ENCODE data around the gene POC1B. TPM values are rescaled to one million over a fixed set of nuclear protein-coding genes. Genes with fewer than 3 reads are reported as not detected.

Gene POC1B
- total RNA-seq, 1 experiment from 2014 or later, result 60.3 TPM

DNA sequence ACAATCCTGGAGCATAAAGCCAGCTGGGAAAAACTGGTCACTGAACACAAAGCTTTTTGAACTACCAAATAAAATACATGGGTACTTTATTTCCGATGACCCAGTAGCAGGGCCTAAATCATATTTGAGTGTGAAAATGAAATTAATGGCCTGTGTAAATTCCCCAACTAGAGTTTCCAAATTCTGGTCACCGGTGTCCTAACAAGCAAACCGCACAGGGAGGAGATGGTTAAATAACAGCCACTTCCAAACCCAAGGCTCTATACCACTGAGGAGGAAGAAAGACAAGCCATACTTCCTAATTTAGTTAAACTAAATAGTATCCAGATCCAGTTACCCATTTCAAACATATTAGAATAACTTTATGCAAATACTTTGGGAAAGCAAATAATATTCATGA, 133.5 kb downstream of the POC1B start:
- Histone ChIP-seq H4K20me1 (ENCODE audit: insufficient read depth, low read depth, low read length) (no peaks in the 10 kb centered on the region), H3K79me2 (ENCODE audit: low read length) (no peaks in the 10 kb centered on the region), H2AFZ (ENCODE audit: low read length) (no peak overlapping the region), H3K27ac (ENCODE audit: low read length) (no peak overlapping the region), H3K9me2 (replicated peaks; ENCODE audit: insufficient read depth, low read length) (no peaks in the 10 kb centered on the region), H3K27me3 (ENCODE audit: low read length) (no peaks in the 10 kb centered on the region), H3K9ac (ENCODE audit: low read length) (no peak overlapping the region), H3K4me1 (ENCODE audit: low read length) (no peaks in the 10 kb centered on the region), H3K4me3 (ENCODE audit: low read length) (no peak overlapping the region), H3K4me2 (ENCODE audit: low read depth, low read length, poor library complexity, severe bottlenecking) (no peak overlapping the region), H3K36me3 (ENCODE audit: insufficient read depth, low read length) (no peaks in the 10 kb centered on the region), H3K9me3 (ENCODE audit: low read length) (no peaks in the 10 kb centered on the region)
- no peak for DNase-seq

DNA sequence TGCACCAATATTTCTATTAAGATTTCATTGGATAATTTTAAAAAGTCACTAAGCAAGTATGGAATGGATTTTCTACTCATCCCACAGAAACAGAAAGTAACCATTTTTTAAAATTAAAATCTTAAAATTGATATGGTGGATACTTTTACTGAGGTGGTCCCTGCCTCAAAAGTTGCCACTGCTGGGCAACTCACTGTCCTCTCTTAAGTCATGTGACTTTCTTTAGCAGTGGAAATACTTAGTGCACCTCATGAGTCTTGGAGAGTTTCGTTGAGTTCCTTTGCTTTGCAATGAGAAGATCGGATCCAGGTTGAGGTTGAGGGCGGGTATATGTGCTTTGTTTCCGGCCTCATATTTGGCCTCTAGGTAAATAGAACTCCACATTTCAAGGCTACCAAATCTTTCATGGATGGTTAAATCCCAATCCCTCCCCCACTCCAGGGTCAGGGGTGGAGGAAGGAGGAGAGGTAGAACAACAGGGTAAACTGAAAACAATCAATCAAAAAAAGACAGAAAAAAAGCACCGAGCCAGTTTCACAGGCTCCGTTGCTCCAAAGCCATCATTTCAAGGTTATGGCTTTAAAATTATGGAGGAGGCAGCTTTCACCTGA, 134.0 kb downstream of the POC1B start:
- Histone ChIP-seq H4K20me1 (ENCODE audit: insufficient read depth, low read depth, low read length) (no peaks in the 10 kb centered on the region), H3K9ac (ENCODE audit: low read length) (no peak overlapping the region), H3K4me1 (ENCODE audit: low read length) (no peaks in the 10 kb centered on the region), H3K79me2 (ENCODE audit: low read length) (no peaks in the 10 kb centered on the region), H3K4me2 (ENCODE audit: low read depth, low read length, poor library complexity, severe bottlenecking) (no peak overlapping the region), H3K27ac (ENCODE audit: low read length) (no peak overlapping the region), H3K9me2 (replicated peaks; ENCODE audit: insufficient read depth, low read length) (no peaks in the 10 kb centered on the region), H3K4me3 (ENCODE audit: low read length) (no peak overlapping the region), H3K27me3 (ENCODE audit: low read length) (no peaks in the 10 kb centered on the region), H2AFZ (ENCODE audit: low read length) (no peak overlapping the region), H3K36me3 (ENCODE audit: insufficient read depth, low read length) (no peaks in the 10 kb centered on the region), H3K9me3 (ENCODE audit: low read length) (no peaks in the 10 kb centered on the region)
- no peak for DNase-seq

DNA sequence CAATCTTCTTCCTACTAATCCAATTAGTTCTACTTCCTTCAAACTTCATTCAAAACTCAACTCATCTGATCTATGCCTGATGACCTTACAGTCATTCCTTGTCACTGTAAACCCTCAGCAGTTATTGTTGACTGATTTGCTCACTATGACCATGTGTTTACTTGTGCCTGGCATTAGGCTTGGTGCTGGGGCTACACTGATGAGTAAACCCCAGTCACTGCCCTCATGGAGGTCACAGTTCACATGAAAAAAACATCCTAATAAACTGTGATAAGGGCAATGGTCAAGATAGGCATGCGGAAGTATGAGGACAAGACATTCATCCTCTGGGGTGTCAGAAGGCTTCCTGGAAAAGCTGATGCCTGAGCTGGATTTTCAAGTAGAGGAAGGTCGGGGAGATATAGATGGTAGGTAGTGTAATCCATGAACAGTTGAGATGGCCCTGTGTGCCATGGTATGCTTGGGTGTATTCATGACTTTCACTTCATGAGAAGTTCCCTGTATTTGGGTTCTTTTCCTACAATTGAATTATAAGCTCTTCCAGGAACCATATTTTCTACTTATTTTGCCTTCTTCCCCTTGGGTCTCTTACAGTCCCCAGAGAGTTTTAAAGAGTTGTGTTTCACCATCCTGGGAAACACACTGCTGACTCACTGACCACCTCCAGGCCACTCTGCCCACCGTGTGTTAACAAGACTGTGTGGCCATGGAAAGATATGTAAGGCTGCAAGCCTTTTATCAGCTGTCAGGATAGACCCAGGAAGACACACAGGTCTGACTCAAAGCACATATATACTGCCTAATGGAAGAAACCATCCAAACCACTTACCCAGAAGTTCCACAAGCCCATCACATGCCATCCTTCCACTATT, 134.8 kb downstream of the POC1B start:
- Histone ChIP-seq H3K36me3 (ENCODE audit: insufficient read depth, low read length) (no peaks in the 10 kb centered on the region), H3K4me1 (ENCODE audit: low read length) (no peaks in the 10 kb centered on the region), H3K4me2 (ENCODE audit: low read depth, low read length, poor library complexity, severe bottlenecking) (no peak overlapping the region), H3K27me3 (ENCODE audit: low read length) (no peaks in the 10 kb centered on the region), H3K79me2 (ENCODE audit: low read length) (no peaks in the 10 kb centered on the region), H3K27ac (ENCODE audit: low read length) (no peak overlapping the region), H2AFZ (ENCODE audit: low read length) (no peak overlapping the region), H3K9ac (ENCODE audit: low read length) (no peak overlapping the region), H3K9me2 (replicated peaks; ENCODE audit: insufficient read depth, low read length) (no peaks in the 10 kb centered on the region), H3K9me3 (ENCODE audit: low read length) (no peaks in the 10 kb centered on the region), H3K4me3 (ENCODE audit: low read length) (no peak overlapping the region), H4K20me1 (ENCODE audit: insufficient read depth, low read depth, low read length) (no peaks in the 10 kb centered on the region)
- no peak for DNase-seq

DNA sequence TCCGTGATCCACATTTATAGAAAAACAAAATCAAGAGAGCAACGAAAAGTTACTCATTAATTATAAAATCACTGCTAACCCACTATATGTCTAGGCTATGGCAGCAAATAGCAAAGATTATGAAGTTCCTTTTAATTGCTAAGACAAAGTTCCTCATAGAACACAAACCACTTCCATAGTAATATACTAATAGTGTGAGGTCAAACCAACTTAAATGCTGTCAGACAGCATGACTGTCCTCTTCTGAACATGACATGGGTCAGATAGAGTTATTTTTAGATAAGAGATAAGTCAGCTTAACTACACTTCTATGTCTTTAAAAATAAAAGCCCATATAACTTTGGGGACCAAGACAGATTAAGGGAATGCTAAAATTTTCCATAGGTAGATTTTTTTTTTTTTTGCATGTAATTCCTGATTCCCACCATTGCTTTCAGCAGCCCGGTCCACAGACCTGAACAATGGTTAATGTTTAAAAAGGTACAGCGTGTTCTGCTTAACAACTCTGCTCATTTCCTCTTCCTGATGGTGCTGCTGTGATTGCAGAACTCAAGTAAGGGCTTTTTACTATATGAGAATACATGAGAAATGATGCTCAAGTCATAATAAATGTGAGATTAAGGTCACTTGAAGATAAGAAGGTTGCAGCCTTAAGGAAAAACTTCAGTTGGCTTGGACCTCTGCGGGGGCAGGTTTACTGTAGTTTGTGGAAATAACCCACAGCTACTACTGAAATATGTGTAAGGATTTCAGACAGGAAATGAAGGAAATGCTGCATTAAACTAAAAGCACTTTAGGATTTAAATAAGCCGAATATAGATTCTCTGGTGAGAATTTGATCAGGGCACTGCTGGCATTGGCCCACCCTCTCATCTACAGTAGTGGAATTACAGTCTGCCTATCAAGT, 135.8 kb downstream of the POC1B start:
- Histone ChIP-seq H3K9ac (ENCODE audit: low read length) (no peak overlapping the region), H3K4me2 (ENCODE audit: low read depth, low read length, poor library complexity, severe bottlenecking) (no peak overlapping the region), H3K9me2 (replicated peaks; ENCODE audit: insufficient read depth, low read length) (no peaks in the 10 kb centered on the region), H2AFZ (ENCODE audit: low read length) (no peak overlapping the region), H3K4me3 (ENCODE audit: low read length) (no peak overlapping the region), H3K9me3 (ENCODE audit: low read length) (no peaks in the 10 kb centered on the region), H3K27ac (ENCODE audit: low read length) (no peak overlapping the region), H3K4me1 (ENCODE audit: low read length) (no peaks in the 10 kb centered on the region), H3K36me3 (ENCODE audit: insufficient read depth, low read length) (no peaks in the 10 kb centered on the region), H3K79me2 (ENCODE audit: low read length) (no peaks in the 10 kb centered on the region), H3K27me3 (ENCODE audit: low read length) (no peaks in the 10 kb centered on the region), H4K20me1 (ENCODE audit: insufficient read depth, low read depth, low read length) (no peaks in the 10 kb centered on the region)
- no peak for DNase-seq

DNA sequence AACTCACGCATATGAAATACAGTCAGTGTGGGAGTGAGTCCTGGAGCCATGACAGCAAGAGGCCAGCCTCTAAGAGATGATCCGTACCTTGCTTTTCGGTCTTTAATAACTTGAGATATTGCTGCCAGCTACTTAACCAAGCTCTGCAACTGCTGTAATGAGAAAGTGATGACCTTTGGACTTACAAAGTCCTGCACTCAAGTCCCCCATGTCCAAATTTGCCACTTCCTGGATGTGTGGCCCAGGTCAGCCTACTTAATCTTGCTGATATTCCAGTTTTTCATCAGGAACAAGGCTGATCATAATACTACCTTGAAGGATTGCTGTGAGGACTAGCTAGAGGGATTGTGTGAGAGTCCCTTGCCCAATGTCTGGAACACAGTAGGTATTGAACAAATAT, 139.7 kb downstream of the POC1B start:
- H3K4me2 ChIP-seq (ENCODE audit: low read depth, low read length, poor library complexity, severe bottlenecking), result no peak overlapping the region

DNA sequence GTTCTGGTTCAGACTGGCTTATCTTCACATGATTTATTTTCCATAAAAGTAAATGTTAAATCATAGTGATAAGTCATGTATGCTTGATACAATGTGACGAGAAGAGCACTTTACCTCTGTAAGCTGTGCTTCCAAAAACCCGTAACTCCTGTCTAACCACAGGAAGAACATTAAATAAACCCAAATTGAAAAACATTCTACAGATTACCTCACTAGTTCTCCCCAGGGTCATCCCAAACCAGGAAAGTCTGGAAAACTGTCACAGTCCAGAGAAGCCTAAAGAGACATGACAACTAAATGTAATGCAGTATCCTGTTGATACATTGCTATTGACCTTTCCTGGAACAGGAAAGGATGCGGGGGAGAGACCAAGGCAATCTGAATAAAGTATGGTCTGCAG, 141.0 kb downstream of the POC1B start:
- no peak overlapping the region for H3K4me2 ChIP-seq (ENCODE audit: low read depth, low read length, poor library complexity, severe bottlenecking)

More for the DNA sequence above, 139.7 kb downstream of the POC1B start:
- Histone ChIP-seq H3K9me2 (replicated peaks; ENCODE audit: insufficient read depth, low read length) (no peaks in the 10 kb centered on the region), H3K4me1 (ENCODE audit: low read length) (no peaks in the 10 kb centered on the region), H3K4me3 (ENCODE audit: low read length) (no peak overlapping the region), H4K20me1 (ENCODE audit: insufficient read depth, low read depth, low read length) (no peaks in the 10 kb centered on the region), H2AFZ (ENCODE audit: low read length) (no peak overlapping the region), H3K9ac (ENCODE audit: low read length) (no peak overlapping the region), H3K27me3 (ENCODE audit: low read length) (no peaks in the 10 kb centered on the region), H3K27ac (ENCODE audit: low read length) (no peak overlapping the region), H3K79me2 (ENCODE audit: low read length) (no peaks in the 10 kb centered on the region), H3K9me3 (ENCODE audit: low read length) (no peaks in the 10 kb centered on the region), H3K36me3 (ENCODE audit: insufficient read depth, low read length) (no peaks in the 10 kb centered on the region)
- no peak for DNase-seq

DNA sequence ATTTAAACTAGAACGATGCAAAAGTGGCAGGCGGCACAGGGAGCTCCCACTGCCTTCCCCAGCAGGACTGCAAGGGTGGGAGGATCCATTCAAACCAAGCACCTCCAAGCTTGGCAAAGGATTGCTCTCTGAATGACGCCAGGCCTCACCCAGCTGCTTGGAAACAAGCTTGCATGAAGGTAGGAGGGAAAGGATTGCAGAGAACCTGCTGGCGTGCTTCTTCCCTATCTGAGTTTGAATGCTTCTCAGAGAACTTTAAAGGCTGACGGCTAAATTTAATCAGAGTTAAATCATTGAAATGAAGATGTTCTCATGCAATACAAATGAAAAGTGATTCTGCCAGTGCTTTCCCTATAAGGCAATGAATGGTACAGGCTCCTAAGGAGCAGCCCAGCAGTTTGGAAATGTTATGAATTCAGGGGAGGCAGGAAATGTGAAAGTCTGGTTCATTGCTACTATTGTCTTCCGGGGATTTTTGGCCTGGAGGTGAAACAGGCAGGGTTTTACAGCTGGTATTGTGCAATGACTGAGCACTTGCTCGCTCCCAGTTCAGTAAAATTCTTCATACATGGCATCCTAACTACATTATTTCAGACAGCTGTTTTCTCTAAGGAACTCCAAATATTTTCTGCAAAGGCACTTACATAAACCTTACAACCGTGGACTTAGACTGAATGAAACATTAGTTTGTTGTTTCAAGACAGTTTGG, 141.6 kb downstream of the POC1B start:
- Histone ChIP-seq H3K9me2 (replicated peaks; ENCODE audit: insufficient read depth, low read length) (no peaks in the 10 kb centered on the region), H3K4me2 (ENCODE audit: low read depth, low read length, poor library complexity, severe bottlenecking) (no peak overlapping the region), H3K27ac (ENCODE audit: low read length) (no peak overlapping the region), H3K36me3 (ENCODE audit: insufficient read depth, low read length) (no peaks in the 10 kb centered on the region), H3K4me1 (ENCODE audit: low read length) (no peaks in the 10 kb centered on the region), H4K20me1 (ENCODE audit: insufficient read depth, low read depth, low read length) (no peaks in the 10 kb centered on the region), H2AFZ (ENCODE audit: low read length) (no peak overlapping the region), H3K79me2 (ENCODE audit: low read length) (no peaks in the 10 kb centered on the region), H3K4me3 (ENCODE audit: low read length) (no peak overlapping the region), H3K9me3 (ENCODE audit: low read length) (no peaks in the 10 kb centered on the region), H3K27me3 (ENCODE audit: low read length) (no peaks in the 10 kb centered on the region), H3K9ac (ENCODE audit: low read length) (no peak overlapping the region)
- DNase-seq, result no peak

More for the DNA sequence above, 141.0 kb downstream of the POC1B start:
- H3K9ac ChIP-seq (ENCODE audit: low read length), result no peak overlapping the region
- no peaks in the 10 kb centered on the region for H3K4me1 ChIP-seq (ENCODE audit: low read length)
- H2AFZ ChIP-seq (ENCODE audit: low read length), result no peak overlapping the region
- H3K9me3 ChIP-seq (ENCODE audit: low read length), result no peaks in the 10 kb centered on the region
- DNase-seq, result no peak
- H3K27ac ChIP-seq (ENCODE audit: low read length), result no peak overlapping the region
- H3K79me2 ChIP-seq (ENCODE audit: low read length), result no peaks in the 10 kb centered on the region
- H3K4me3 ChIP-seq (ENCODE audit: low read length), result no peak overlapping the region
- H3K9me2 ChIP-seq (replicated peaks; ENCODE audit: insufficient read depth, low read length), result no peaks in the 10 kb centered on the region
- no peaks in the 10 kb centered on the region for H3K27me3 ChIP-seq (ENCODE audit: low read length)
- H3K36me3 ChIP-seq (ENCODE audit: insufficient read depth, low read length), result no peaks in the 10 kb centered on the region
- no peaks in the 10 kb centered on the region for H4K20me1 ChIP-seq (ENCODE audit: insufficient read depth, low read depth, low read length)
